Prostate gland (tissue), 2 donors: ENCODE results near the gene LMOD2.

Experiments
- CTCF ChIP-seq, 4 experiments: fragments of 200-600 bp in 2 of 4; fragments of 450-650 bp in 2 of 4; sonication (generic) in 2 of 4; IDR thresholded peaks; 1 replicate in 3 of 4; 2 replicates in 1 of 4; pipeline ENCODE4 v1.5.1; 2016 to 2019; ENCODE audit warnings: antibody characterized with exemption in 4 of 4, mild to moderate bottlenecking in 2 of 4, moderate library complexity in 2 of 4
- POLR2A ChIP-seq: fragments of 450-650 bp; IDR thresholded peaks from one replicate; pipeline ENCODE4 v1.6.1; 2016; ENCODE audit warnings: antibody characterized with exemption, mild to moderate bottlenecking

- TF ChIP-seq CTCF (IDR thresholded peaks at IDR 0.05), result no peak
- TF ChIP-seq POLR2A, result no peak
Measured at GRCh38 chr7:123649964-123650363, 5.7 kb upstream of the LMOD2 start.
